ENCODE results near the gene UBE2O.

Gene UBE2O

DNA sequence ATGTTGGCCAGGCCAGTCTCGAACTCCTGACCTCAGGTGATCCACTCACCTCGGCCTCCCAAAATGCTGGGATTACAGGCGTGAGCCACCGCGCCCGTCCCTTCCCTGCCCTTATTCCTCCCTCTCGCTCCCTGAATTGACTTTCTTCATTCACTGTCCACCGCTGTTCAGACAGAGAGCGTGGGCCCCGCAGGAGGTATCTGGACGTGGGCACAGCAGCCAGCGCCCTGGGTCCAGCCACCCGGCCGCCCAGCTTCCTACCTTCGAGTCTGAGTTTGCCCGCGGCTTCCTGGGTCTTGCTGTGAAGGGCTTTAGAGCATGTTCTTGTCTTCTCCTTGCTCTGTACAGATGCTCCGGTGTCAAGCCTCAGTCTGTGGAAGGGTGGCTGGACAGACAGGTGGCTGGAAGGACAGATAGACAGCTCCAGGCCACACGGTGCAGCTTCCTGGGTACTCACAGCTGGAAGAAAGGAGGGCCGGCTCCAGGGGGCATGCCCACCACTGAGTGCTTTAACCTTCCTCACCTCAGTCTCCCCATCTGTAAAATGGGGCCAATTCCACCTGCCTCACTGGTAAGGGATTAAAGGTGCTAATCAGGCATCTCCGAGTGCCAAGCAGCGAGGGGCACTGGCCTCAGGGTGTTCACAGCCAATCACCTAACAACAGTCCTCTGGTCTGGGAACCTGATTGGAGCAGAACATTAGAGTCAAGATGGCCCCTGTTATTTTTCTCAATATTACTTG, 34.7 kb upstream of the UBE2O start:
- TF ChIP-seq REST (IDR thresholded peaks at IDR 0.05; ENCODE audit: insufficient replicate concordance, low read depth) (no peak), SPI1 (IDR thresholded peaks at IDR 0.05; ENCODE audit: borderline replicate concordance, low read depth) (no peak), GABPA (IDR thresholded peaks at IDR 0.05; ENCODE audit: low read depth) (no peak), POLR2AphosphoS5 (IDR thresholded peaks at IDR 0.05; ENCODE audit: low read depth) (no peak)
- TF ChIP-seq, protein P1, sequence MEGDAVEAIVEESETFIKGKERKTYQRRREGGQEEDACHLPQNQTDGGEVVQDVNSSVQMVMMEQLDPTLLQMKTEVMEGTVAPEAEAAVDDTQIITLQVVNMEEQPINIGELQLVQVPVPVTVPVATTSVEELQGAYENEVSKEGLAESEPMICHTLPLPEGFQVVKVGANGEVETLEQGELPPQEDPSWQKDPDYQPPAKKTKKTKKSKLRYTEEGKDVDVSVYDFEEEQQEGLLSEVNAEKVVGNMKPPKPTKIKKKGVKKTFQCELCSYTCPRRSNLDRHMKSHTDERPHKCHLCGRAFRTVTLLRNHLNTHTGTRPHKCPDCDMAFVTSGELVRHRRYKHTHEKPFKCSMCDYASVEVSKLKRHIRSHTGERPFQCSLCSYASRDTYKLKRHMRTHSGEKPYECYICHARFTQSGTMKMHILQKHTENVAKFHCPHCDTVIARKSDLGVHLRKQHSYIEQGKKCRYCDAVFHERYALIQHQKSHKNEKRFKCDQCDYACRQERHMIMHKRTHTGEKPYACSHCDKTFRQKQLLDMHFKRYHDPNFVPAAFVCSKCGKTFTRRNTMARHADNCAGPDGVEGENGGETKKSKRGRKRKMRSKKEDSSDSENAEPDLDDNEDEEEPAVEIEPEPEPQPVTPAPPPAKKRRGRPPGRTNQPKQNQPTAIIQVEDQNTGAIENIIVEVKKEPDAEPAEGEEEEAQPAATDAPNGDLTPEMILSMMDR (IDR thresholded peaks at IDR 0.05; ENCODE audit: insufficient read depth, low read length), result no peak
- Histone ChIP-seq H3K27ac (replicated peaks) (no peak overlapping the region), H3K27me3 (ENCODE audit: insufficient read depth, poor library complexity, severe bottlenecking) (no peaks in the 10 kb centered on the region), H3K4me3 (replicated peaks; ENCODE audit: insufficient read depth, low read length) (no peak overlapping the region)
- no peak for DNase-seq (ENCODE audit: low read depth in 1 of 2, low spot score in 1 of 2)

DNA sequence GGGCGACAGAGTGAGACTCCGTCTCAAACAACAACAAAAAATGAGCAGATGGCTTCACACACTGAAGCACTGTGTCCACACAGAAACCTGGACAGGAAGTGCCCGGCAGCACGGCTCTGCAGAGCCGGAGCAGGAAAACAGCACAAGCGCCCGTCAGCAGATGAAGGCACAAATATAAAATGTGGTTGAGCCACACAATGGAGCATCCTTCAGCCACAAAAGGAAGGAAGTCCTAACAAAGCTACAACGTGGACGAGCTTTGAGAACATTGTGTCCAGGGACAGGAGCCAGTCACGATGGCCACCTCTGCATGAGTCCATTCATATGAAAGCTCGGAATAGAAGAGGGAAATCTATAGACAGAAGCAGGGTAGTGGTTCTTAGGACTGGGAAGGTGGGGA, 32.6 kb upstream of the UBE2O start:
- TF ChIP-seq GABPA (IDR thresholded peaks at IDR 0.05; ENCODE audit: low read depth) (no peak), POLR2AphosphoS5 (IDR thresholded peaks at IDR 0.05; ENCODE audit: low read depth) (no peak), REST (IDR thresholded peaks at IDR 0.05; ENCODE audit: insufficient replicate concordance, low read depth) (no peak), SPI1 (IDR thresholded peaks at IDR 0.05; ENCODE audit: borderline replicate concordance, low read depth) (no peak; the same call in 1 of the 2 replicates)
- TF ChIP-seq, protein P1 (IDR thresholded peaks at IDR 0.05; ENCODE audit: insufficient read depth, low read length), result no peak
- no peak overlapping the region for H3K4me3 ChIP-seq (replicated peaks; ENCODE audit: insufficient read depth, low read length)
- H3K27me3 ChIP-seq (ENCODE audit: insufficient read depth, poor library complexity, severe bottlenecking), result no peaks in the 10 kb centered on the region
- no peak overlapping the region for H3K27ac ChIP-seq (replicated peaks)
- DNase-seq (ENCODE audit: low read depth in 1 of 2, low spot score in 1 of 2), result no peak

GRCh38 chr17:76484228-76484725, 31.3 kb upstream of the UBE2O start:
- no peak for TF ChIP-seq POLR2AphosphoS5 (IDR thresholded peaks at IDR 0.05; ENCODE audit: low read depth)
- TF ChIP-seq, protein P1 (IDR thresholded peaks at IDR 0.05; ENCODE audit: insufficient read depth, low read length), result no peak
- TF ChIP-seq SPI1 (IDR thresholded peaks at IDR 0.05; ENCODE audit: borderline replicate concordance, low read depth), result no peak
- no peak for TF ChIP-seq REST (IDR thresholded peaks at IDR 0.05; ENCODE audit: insufficient replicate concordance, low read depth)
- H3K4me3 ChIP-seq (replicated peaks; ENCODE audit: insufficient read depth, low read length), result no peak overlapping the region

More at GRCh38 chr17:76484228-76484725, 31.3 kb upstream of the UBE2O start:
- H3K27me3 ChIP-seq (ENCODE audit: insufficient read depth, poor library complexity, severe bottlenecking), result no peaks in the 10 kb centered on the region
- no peak for DNase-seq (ENCODE audit: low read depth in 1 of 2, low spot score in 1 of 2)
- H3K27ac ChIP-seq (replicated peaks), result no peak overlapping the region

All from HL-60 (cell line).